DND-41 (cell line): ENCODE measurements around the gene CDC42EP2.

Experiments used
- ATAC-seq: fragments of 200-7000 bp; cut with Tn5 transposase; 3 replicates; pipeline ENCODE4 v1.9.1; 2021; ENCODE audit warnings: low read depth; ENCODE audit not compliant: insufficient read depth
- DNase-seq: peaks from one replicate; pipeline ENCODE4 v3.0.0-alpha.2; 2020
- H2AFZ ChIP-seq: 2 replicates; pipeline ENCODE4 v1.6.0; 2012; ENCODE audit warnings: low read depth, low read length
- H3K27ac ChIP-seq: 2 replicates; pipeline ENCODE4 v1.5.1; 2012; ENCODE audit warnings: low read length, inconsistent platforms
- H3K27me3 ChIP-seq: fragments of 200-600 bp; sonication (generic); 2 replicates; pipeline ENCODE4 v1.6.0; 2012; ENCODE audit warnings: low read length, mild to moderate bottlenecking, inconsistent platforms; ENCODE audit not compliant: insufficient read depth, poor library complexity
- H3K36me3 ChIP-seq: 2 replicates; pipeline ENCODE4 v1.5.1; 2012; ENCODE audit warnings: low read length, inconsistent platforms; ENCODE audit not compliant: insufficient read depth
- H3K4me1 ChIP-seq: 2 replicates; pipeline ENCODE4 v1.5.1; 2012; ENCODE audit warnings: mild to moderate bottlenecking, low read length; ENCODE audit not compliant: insufficient read depth
- H3K4me2 ChIP-seq: 2 replicates; pipeline ENCODE4 v1.6.0; 2012; ENCODE audit warnings: mild to moderate bottlenecking, moderate library complexity, low read length, inconsistent platforms; ENCODE audit not compliant: insufficient read depth
- H3K4me3 ChIP-seq, 2 experiments: fragments of 200-600 bp in 1 of 2; shearing (Covaris generic) in 1 of 2; 2 replicates each; pipeline ENCODE4 v1.5.1; 2012 to 2016; ENCODE audit warnings: inconsistent platforms in 2 of 2, low read length in 2 of 2, mild to moderate bottlenecking in 2 of 2, low read depth in 1 of 2, moderate library complexity in 1 of 2
- H3K79me2 ChIP-seq: 2 replicates; pipeline ENCODE4 v1.6.0; 2012; ENCODE audit warnings: low read length, inconsistent platforms; ENCODE audit not compliant: insufficient read depth
- H3K9ac ChIP-seq: 2 replicates; pipeline ENCODE4 v1.6.0; 2012; ENCODE audit warnings: low read depth, mild to moderate bottlenecking, inconsistent platforms, low read length, moderate library complexity
- H3K9me3 ChIP-seq: 2 replicates; pipeline ENCODE4 v1.5.1; 2012; ENCODE audit warnings: low read length, moderate library complexity, mild to moderate bottlenecking, inconsistent platforms; ENCODE audit not compliant: insufficient read depth, severe bottlenecking
- H4K20me1 ChIP-seq: 2 replicates; pipeline ENCODE4 v1.6.0; 2012; ENCODE audit warnings: low read length; ENCODE audit not compliant: insufficient read depth
- CTCF ChIP-seq: IDR thresholded peaks from 2 replicates; pipeline ENCODE4 v1.5.1; 2012; ENCODE audit warnings: borderline replicate concordance, low read length, moderate library complexity, mild to moderate bottlenecking; ENCODE audit not compliant: poor library complexity, severe bottlenecking; ENCODE audit errors: extremely low read depth
- EZH2 ChIP-seq: IDR thresholded peaks from 3 replicates; pipeline ENCODE4 v1.6.1; 2012; ENCODE audit warnings: borderline replicate concordance, low read depth, mild to moderate bottlenecking, moderate library complexity, low read length, inconsistent platforms; ENCODE audit not compliant: severe bottlenecking

The CDC42EP2 gene

DNA sequence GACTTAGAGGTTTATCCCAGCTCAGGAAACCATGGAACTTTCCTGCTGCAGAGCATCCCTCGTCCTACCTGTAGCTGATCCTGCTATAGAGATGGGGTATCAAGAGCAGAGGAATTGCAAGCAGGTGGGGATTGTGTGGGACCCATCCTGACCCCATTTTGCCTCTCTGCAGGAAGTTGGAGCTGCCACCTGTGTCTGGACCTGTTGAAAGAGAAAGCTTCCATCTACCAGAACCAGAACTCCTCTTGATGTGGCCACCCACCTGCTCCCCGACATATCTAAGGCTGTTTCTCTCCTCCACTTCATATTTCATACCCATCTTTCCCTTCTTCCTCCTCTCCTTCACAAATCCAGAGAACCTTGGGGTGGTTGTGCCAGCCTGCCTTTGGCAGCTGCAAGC, 36.8 kb downstream of the CDC42EP2 start:
- no peak overlapping the region for H3K27ac ChIP-seq
- H4K20me1 ChIP-seq, result no peaks in the 10 kb centered on the region
- DNase-seq, result no peak
- no peak overlapping the region for H3K4me3 ChIP-seq
- ATAC-seq, result no peak
- H3K4me1 ChIP-seq, result peaks cover 21% of the 10 kb centered on the region
- H3K9ac ChIP-seq, result no peak overlapping the region
- no peak overlapping the region for H2AFZ ChIP-seq
- TF ChIP-seq EZH2 (no peak), CTCF (no peak)
- no peaks in the 10 kb centered on the region for H3K27me3 ChIP-seq
- H3K79me2 ChIP-seq, result no peaks in the 10 kb centered on the region
- H3K4me2 ChIP-seq, result no peak overlapping the region
- peaks cover 53% of the 10 kb centered on the region for H3K36me3 ChIP-seq
- H3K9me3 ChIP-seq, result no peaks in the 10 kb centered on the region

DNA sequence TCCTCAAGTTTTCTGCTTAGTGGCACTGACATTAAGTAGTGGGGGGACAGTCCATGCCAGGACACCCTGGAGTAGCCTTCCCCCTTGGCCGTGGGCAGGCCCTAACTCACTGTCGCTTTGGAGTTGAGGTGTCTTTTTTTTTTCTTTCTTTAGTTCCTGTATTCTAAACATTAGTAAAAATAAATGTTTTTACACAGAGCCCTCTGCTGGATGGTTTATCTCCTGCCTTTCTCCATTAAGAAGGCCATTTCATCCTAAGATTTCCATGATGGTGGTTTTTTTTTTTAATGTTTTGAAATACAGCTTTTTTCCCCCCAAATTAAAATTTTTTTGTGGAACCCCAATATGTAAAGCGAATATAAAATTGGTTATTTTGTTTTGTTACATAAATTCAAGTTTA, 38.1 kb downstream of the CDC42EP2 start:
- H3K4me2 ChIP-seq, result no peak overlapping the region
- no peaks in the 10 kb centered on the region for H3K79me2 ChIP-seq
- H3K9ac ChIP-seq, result no peak overlapping the region
- H2AFZ ChIP-seq, result no peak overlapping the region
- no peak overlapping the region for H3K27ac ChIP-seq
- H3K27me3 ChIP-seq, result no peaks in the 10 kb centered on the region
- DNase-seq (no peak), ATAC-seq (no peak)
- TF ChIP-seq EZH2 (no peak), CTCF (peak; percentile 46)
- H4K20me1 ChIP-seq, result no peaks in the 10 kb centered on the region
- peaks cover 21% of the 10 kb centered on the region for H3K4me1 ChIP-seq
- H3K4me3 ChIP-seq, result no peak overlapping the region
- H3K9me3 ChIP-seq, result no peaks in the 10 kb centered on the region
- H3K36me3 ChIP-seq, result peaks cover 43% of the 10 kb centered on the region

GRCh38 chr11:65353376-65353775, 38.7 kb downstream of the CDC42EP2 start:
- no peak for DNase-seq
- Histone ChIP-seq H3K4me1 (peaks cover 21% of the 10 kb centered on the region), H3K9ac (no peak overlapping the region), H3K9me3 (no peaks in the 10 kb centered on the region), H3K4me3 (no peak overlapping the region), H4K20me1 (0 out of 2 replicates have a peak, but pooled peaks cover 4% of the 10 kb centered on the region), H3K4me2 (no peak overlapping the region), H3K27me3 (no peaks in the 10 kb centered on the region), H3K79me2 (no peaks in the 10 kb centered on the region), H3K27ac (no peak overlapping the region), H2AFZ (no peak overlapping the region), H3K36me3 (peaks cover 37% of the 10 kb centered on the region)
- no peak for ATAC-seq
- TF ChIP-seq EZH2, result no peak
- TF ChIP-seq CTCF, result no peak

- H3K36me3 ChIP-seq, result peaks cover 32% of the 10 kb centered on the region
- peaks cover 21% of the 10 kb centered on the region for H3K4me1 ChIP-seq
- H4K20me1 ChIP-seq, result 0 out of 2 replicates have a peak, but pooled peaks cover 4% of the 10 kb centered on the region
- TF ChIP-seq CTCF (no peak), EZH2 (no peak)
- peak overlapping the region; percentile 75 for H3K9ac ChIP-seq
- ATAC-seq, result no peak
- H3K27ac ChIP-seq, result peak overlapping the region; percentile 68
- H3K9me3 ChIP-seq, result no peaks in the 10 kb centered on the region
- no peaks in the 10 kb centered on the region for H3K27me3 ChIP-seq
- no peak for DNase-seq
- H3K79me2 ChIP-seq, result no peaks in the 10 kb centered on the region
- peak overlapping the region; percentile 98 for H3K4me2 ChIP-seq
- peak overlapping the region; percentile 20 to 66; a peak in 3 of 4 replicates for H3K4me3 ChIP-seq
- H2AFZ ChIP-seq, result peak overlapping the region; percentile 91
Measured at GRCh38 chr11:65353900-65354264, 39.2 kb downstream of the CDC42EP2 start.
